SK-N-SH treated with all-trans-retinoic acid at 6 μM for 48 hours (cell line): ENCODE results near the gene TMEM45B.

Experiments used
- ATAC-seq: fragments of 200-7000 bp; cut with Tn5 transposase; 3 replicates; pipeline ENCODE4 v1.9.1; 2020; ENCODE audit warnings: mild to moderate bottlenecking, moderate library complexity
- ARNTL ChIP-seq: fragments of 450-650 bp; formaldehyde crosslinking; IDR thresholded peaks from 2 replicates; pipeline ENCODE4 v1.5.0; 2020; ENCODE audit warnings: low read depth, mild to moderate bottlenecking, moderate library complexity, borderline replicate concordance
- BACH2 ChIP-seq: fragments of 250-450 bp; sonication (Bioruptor Pico); IDR thresholded peaks from 2 replicates; pipeline ENCODE4 v1.9.0; 2021; ENCODE audit warnings: mild to moderate bottlenecking, borderline replicate concordance
- CREB5 ChIP-seq: fragments of 250-450 bp; sonication (Bioruptor Pico); IDR thresholded peaks from 2 replicates; pipeline ENCODE4 v1.5.1; 2020; ENCODE audit warnings: low read depth, mild to moderate bottlenecking, moderate library complexity
- ESRRG ChIP-seq: fragments of 250-450 bp; sonication (Bioruptor Pico); IDR thresholded peaks from 2 replicates; pipeline ENCODE4 v1.6.1; 2021; ENCODE audit warnings: mild to moderate bottlenecking
- GLIS3 ChIP-seq: fragments of 250-450 bp; sonication (Bioruptor Pico); IDR thresholded peaks from 2 replicates; pipeline ENCODE4 v1.5.0; 2020; ENCODE audit warnings: mild to moderate bottlenecking, moderate library complexity
- ISL1 ChIP-seq: fragments of 250-450 bp; sonication (Bioruptor Pico); IDR thresholded peaks from 2 replicates; pipeline ENCODE4 v2.1.2; 2022; ENCODE audit warnings: mild to moderate bottlenecking, moderate library complexity
- OSR1 ChIP-seq: fragments of 250-450 bp; sonication (Bioruptor Pico); IDR thresholded peaks from 2 replicates; pipeline ENCODE4 v1.8.0; 2022; ENCODE audit warnings: moderate library complexity, mild to moderate bottlenecking, inconsistent platforms
- PATZ1 ChIP-seq: fragments of 250-450 bp; sonication (Bioruptor Pico); IDR thresholded peaks from 2 replicates; pipeline ENCODE4 v1.8.0; 2020; ENCODE audit warnings: mild to moderate bottlenecking, moderate library complexity, borderline replicate concordance
- POU6F1 ChIP-seq: fragments of 250-450 bp; sonication (Bioruptor Pico); IDR thresholded peaks from 2 replicates; pipeline ENCODE4 v1.8.0; 2021; ENCODE audit warnings: low read depth, mild to moderate bottlenecking, moderate library complexity, borderline replicate concordance
- RARB ChIP-seq: fragments of 250-450 bp; sonication (Bioruptor Pico); IDR thresholded peaks from 2 replicates; pipeline ENCODE4 v1.8.0; 2021; ENCODE audit warnings: mild to moderate bottlenecking, moderate library complexity
- SNAI2 ChIP-seq: fragments of 250-450 bp; sonication (Bioruptor Pico); IDR thresholded peaks from 2 replicates; pipeline ENCODE4 v1.5.0; 2020; ENCODE audit warnings: mild to moderate bottlenecking, moderate library complexity
- TCF4 ChIP-seq: fragments of 250-450 bp; sonication (Bioruptor Pico); IDR thresholded peaks from 2 replicates; pipeline ENCODE4 v1.8.0; 2021; ENCODE audit warnings: mild to moderate bottlenecking, moderate library complexity, borderline replicate concordance
- TOX ChIP-seq: fragments of 250-450 bp; sonication (Bioruptor Pico); IDR thresholded peaks from 2 replicates; pipeline ENCODE4 v1.8.0; 2021; ENCODE audit warnings: mild to moderate bottlenecking, moderate library complexity, borderline replicate concordance
- ZC3H10 ChIP-seq: fragments of 250-450 bp; sonication (Bioruptor Pico); IDR thresholded peaks from 2 replicates; pipeline ENCODE4 v1.5.1; 2021; ENCODE audit warnings: mild to moderate bottlenecking, moderate library complexity
- ZFP3 ChIP-seq: fragments of 250-450 bp; sonication (Bioruptor Pico); IDR thresholded peaks from 2 replicates; pipeline ENCODE4 v1.5.0; 2020; ENCODE audit warnings: mild to moderate bottlenecking, moderate library complexity
- ZFP30 ChIP-seq: fragments of 450-650 bp; formaldehyde crosslinking; IDR thresholded peaks from 2 replicates; pipeline ENCODE4 v1.5.0; 2022; ENCODE audit warnings: mild to moderate bottlenecking, moderate library complexity
- ZNF565 ChIP-seq: fragments of 450-650 bp; formaldehyde crosslinking; conservative IDR thresholded peaks from 2 replicates; pipeline ENCODE4 v1.5.0; 2020; ENCODE audit warnings: low read depth, mild to moderate bottlenecking, moderate library complexity
- ZNF70 ChIP-seq: fragments of 450-650 bp; formaldehyde crosslinking; IDR thresholded peaks from 2 replicates; pipeline ENCODE4 v1.5.0; 2020; ENCODE audit warnings: mild to moderate bottlenecking, moderate library complexity
- ZNF8 ChIP-seq: fragments of 450-650 bp; formaldehyde crosslinking; IDR thresholded peaks from 2 replicates; pipeline ENCODE4 v1.5.0; 2020; ENCODE audit warnings: mild to moderate bottlenecking, moderate library complexity
- TF ChIP-seq, protein P1 (sequence below): fragments of 250-450 bp; sonication (Bioruptor Pico); IDR thresholded peaks from 2 replicates; pipeline ENCODE4 v1.5.0; 2020; ENCODE audit warnings: mild to moderate bottlenecking, moderate library complexity

TMEM45B gene

GRCh38 chr11:129896062-129896461 is 80.4 kb downstream of the TMEM45B start:
- TF ChIP-seq ZFP3 (CRISPR knock-in tag) (no peak), ZNF8 (CRISPR knock-in tag) (no peak), ZFP30 (CRISPR knock-in tag) (no peak), ZNF565 (CRISPR knock-in tag) (no peak), RARB (CRISPR knock-in tag) (no peak), ESRRG (no peak)
- TF ChIP-seq, protein P1, sequence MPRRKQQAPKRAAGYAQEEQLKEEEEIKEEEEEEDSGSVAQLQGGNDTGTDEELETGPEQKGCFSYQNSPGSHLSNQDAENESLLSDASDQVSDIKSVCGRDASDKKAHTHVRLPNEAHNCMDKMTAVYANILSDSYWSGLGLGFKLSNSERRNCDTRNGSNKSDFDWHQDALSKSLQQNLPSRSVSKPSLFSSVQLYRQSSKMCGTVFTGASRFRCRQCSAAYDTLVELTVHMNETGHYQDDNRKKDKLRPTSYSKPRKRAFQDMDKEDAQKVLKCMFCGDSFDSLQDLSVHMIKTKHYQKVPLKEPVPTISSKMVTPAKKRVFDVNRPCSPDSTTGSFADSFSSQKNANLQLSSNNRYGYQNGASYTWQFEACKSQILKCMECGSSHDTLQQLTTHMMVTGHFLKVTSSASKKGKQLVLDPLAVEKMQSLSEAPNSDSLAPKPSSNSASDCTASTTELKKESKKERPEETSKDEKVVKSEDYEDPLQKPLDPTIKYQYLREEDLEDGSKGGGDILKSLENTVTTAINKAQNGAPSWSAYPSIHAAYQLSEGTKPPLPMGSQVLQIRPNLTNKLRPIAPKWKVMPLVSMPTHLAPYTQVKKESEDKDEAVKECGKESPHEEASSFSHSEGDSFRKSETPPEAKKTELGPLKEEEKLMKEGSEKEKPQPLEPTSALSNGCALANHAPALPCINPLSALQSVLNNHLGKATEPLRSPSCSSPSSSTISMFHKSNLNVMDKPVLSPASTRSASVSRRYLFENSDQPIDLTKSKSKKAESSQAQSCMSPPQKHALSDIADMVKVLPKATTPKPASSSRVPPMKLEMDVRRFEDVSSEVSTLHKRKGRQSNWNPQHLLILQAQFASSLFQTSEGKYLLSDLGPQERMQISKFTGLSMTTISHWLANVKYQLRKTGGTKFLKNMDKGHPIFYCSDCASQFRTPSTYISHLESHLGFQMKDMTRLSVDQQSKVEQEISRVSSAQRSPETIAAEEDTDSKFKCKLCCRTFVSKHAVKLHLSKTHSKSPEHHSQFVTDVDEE (CRISPR knock-in tag): no peak
- ATAC-seq: no peak

GRCh38 chr11:129905402-129905801 is 89.8 kb downstream of the TMEM45B start:
- no peak for ATAC-seq
- TF ChIP-seq ISL1 (CRISPR knock-in tag) (no peak), ZFP3 (CRISPR knock-in tag) (no peak), TOX (CRISPR knock-in tag) (no peak), ZNF8 (CRISPR knock-in tag) (no peak), BACH2 (CRISPR knock-in tag) (no peak), TCF4 (CRISPR knock-in tag) (no peak), CREB5 (CRISPR knock-in tag) (no peak), POU6F1 (CRISPR knock-in tag) (no peak), ZFP30 (CRISPR knock-in tag) (no peak), SNAI2 (CRISPR knock-in tag) (no peak), RARB (CRISPR knock-in tag) (no peak), ZC3H10 (CRISPR knock-in tag) (no peak), ARNTL (CRISPR knock-in tag) (no peak), ZNF565 (CRISPR knock-in tag) (no peak), ESRRG (no peak), GLIS3 (CRISPR knock-in tag) (no peak), ZNF70 (CRISPR knock-in tag) (no peak), OSR1 (CRISPR knock-in tag) (no peak), PATZ1 (CRISPR knock-in tag) (no peak)
- TF ChIP-seq, protein P1 (CRISPR knock-in tag): no peak
